Measurements from ENCODE around the gene BEGAIN. TPM values are rescaled to one million over a fixed set of nuclear protein-coding genes. Genes with fewer than 3 reads are reported as not detected.

BEGAIN gene
- total RNA-seq, 2 donors from 2014 or later = 0.74 to 0.99 TPM

- H3K4me3 ChIP-seq = no peak overlapping the region
These were observed 35.7 kb upstream of the BEGAIN start for GRCh38 chr14:100622708-100623485.

GRCh38 chr14:100622224-100622623 is 35.0 kb upstream of the BEGAIN start:
- no peak overlapping the region for H3K4me3 ChIP-seq
- no peaks in the 10 kb centered on the region for H3K36me3 ChIP-seq
- no peak overlapping the region for H3K9ac ChIP-seq (ENCODE audit: low read depth in 2 of 2, low read length in 2 of 2)
- intact Hi-C loops (cut with DNase I) = no loop called here
- no peak overlapping the region for H3K27ac ChIP-seq
- no peaks in the 10 kb centered on the region for H3K27me3 ChIP-seq
- no peak for DNase-seq
- TF ChIP-seq CTCF (IDR thresholded peaks at IDR 0.05) = no peak
- no peaks in the 10 kb centered on the region for H3K4me1 ChIP-seq
- H3K9me3 ChIP-seq = no peaks in the 10 kb centered on the region

More at GRCh38 chr14:100622708-100623485, 35.7 kb upstream of the BEGAIN start:
- no peak for TF ChIP-seq CTCF (IDR thresholded peaks at IDR 0.05)
- Histone ChIP-seq H3K9me3 (no peaks in the 10 kb centered on the region), H3K27ac (no peak overlapping the region), H3K27me3 (no peaks in the 10 kb centered on the region), H3K4me1 (no peaks in the 10 kb centered on the region), H3K36me3 (no peaks in the 10 kb centered on the region), H3K9ac (ENCODE audit: low read depth in 2 of 2, low read length in 2 of 2) (no peak overlapping the region)
- DNase-seq = no peak
- intact Hi-C loops (cut with DNase I) = no loop called here

- Histone ChIP-seq H3K9ac (ENCODE audit: low read depth in 2 of 2, low read length in 2 of 2) (no peak overlapping the region), H3K4me1 (no peaks in the 10 kb centered on the region), H3K36me3 (no peaks in the 10 kb centered on the region), H3K4me3 (no peak overlapping the region), H3K27ac (no peak overlapping the region), H3K9me3 (no peaks in the 10 kb centered on the region), H3K27me3 (no peaks in the 10 kb centered on the region)
- DNase-seq = peak; percentile 21
- intact Hi-C loops (cut with DNase I) = no loop called here
- no peak for TF ChIP-seq CTCF (IDR thresholded peaks at IDR 0.05)
These were observed 34.6 kb upstream of the BEGAIN start for GRCh38 chr14:100621806-100622205.

GRCh38 chr14:100620255-100621100 is 33.3 kb upstream of the BEGAIN start:
- no peak for TF ChIP-seq CTCF (IDR thresholded peaks at IDR 0.05)
- Histone ChIP-seq H3K9me3 (no peaks in the 10 kb centered on the region), H3K36me3 (no peaks in the 10 kb centered on the region), H3K4me1 (no peaks in the 10 kb centered on the region), H3K27me3 (no peaks in the 10 kb centered on the region), H3K9ac (ENCODE audit: low read depth in 2 of 2, low read length in 2 of 2) (no peak overlapping the region), H3K4me3 (no peak overlapping the region), H3K27ac (no peak overlapping the region)
- no peak for DNase-seq
- intact Hi-C loops (cut with DNase I) = no loop called here

GRCh38 chr14:100619396-100620254 is 32.4 kb upstream of the BEGAIN start:
- Histone ChIP-seq H3K36me3 (no peaks in the 10 kb centered on the region), H3K9ac (ENCODE audit: low read depth in 2 of 2, low read length in 2 of 2) (no peak overlapping the region), H3K27me3 (no peaks in the 10 kb centered on the region), H3K4me3 (no peak overlapping the region), H3K9me3 (no peaks in the 10 kb centered on the region), H3K4me1 (no peaks in the 10 kb centered on the region), H3K27ac (no peak overlapping the region)
- intact Hi-C loops (cut with DNase I) = no loop called here
- DNase-seq = no peak
- no peak for TF ChIP-seq CTCF (IDR thresholded peaks at IDR 0.05)
